ENCODE results near the gene MYH7. TPM values are rescaled to one million over a fixed set of nuclear protein-coding genes. Genes with fewer than 3 reads are reported as not detected.
"Not testable (repeated sequence)": the region's sequence is repeated elsewhere in the genome, so short reads cannot be mapped to it uniquely, and the experiment has no call there.

Gene MYH7
- total and polyA plus RNA-seq, 2 of the 4 experiments (the other 2 are of a cell fraction) = not detected

- CTCF ChIA-PET; intact Hi-C loops (cut with micrococcal nuclease); in situ Hi-C loops (cut with MboI; ENCODE audit: low sequenced_read_pairs): not testable (repeated sequence)
These were observed 18.2 kb downstream of the MYH7 start for GRCh38 chr14:23417269-23417668.

More at GRCh38 chr14:23417269-23417668, 18.2 kb downstream of the MYH7 start:
- H4K8ac ChIP-seq (ENCODE audit: low read depth in 2 of 2, low read length in 2 of 2); H2BK5ac ChIP-seq (ENCODE audit: low read depth, low read length, poor library complexity, severe bottlenecking); H3K9me3 ChIP-seq (ENCODE audit: control insufficient read depth, insufficient read depth, low read length); H4K91ac ChIP-seq (ENCODE audit: insufficient read depth, low read depth, low read length); BruUV-seq (replicated peaks); H3K79me1 ChIP-seq (ENCODE audit: low read depth in 1 of 2, low read length in 2 of 2); POLR2A ChIA-PET (ENCODE audit: unreplicated experiment); H3K4me2 ChIP-seq (ENCODE audit: low read depth, low read length); H4K5ac ChIP-seq (ENCODE audit: low read depth, low read length); H3K56ac ChIP-seq (ENCODE audit: extremely low read depth, insufficient read depth, low read length); H2AFZ ChIP-seq (replicated peaks; ENCODE audit: low read length, poor library complexity); H3K4me3 ChIP-seq (ENCODE audit: insufficient read depth, low read depth, low read length); DNase-seq; H3K9me1 ChIP-seq (ENCODE audit: insufficient read depth, low read length); H3K9ac ChIP-seq (ENCODE audit: low read depth, low read length); H3K18ac ChIP-seq (ENCODE audit: low read depth, low read length); ATAC-seq (ENCODE audit: low read depth); H2AK5ac ChIP-seq (ENCODE audit: low read depth, low read length); H3K27ac ChIP-seq (ENCODE audit: insufficient read depth, low read length); H2BK120ac ChIP-seq (ENCODE audit: low read depth, low read length); H2BK20ac ChIP-seq (ENCODE audit: low read depth, low read length); H3K4me1 ChIP-seq (ENCODE audit: control insufficient read depth, insufficient read depth, low read length); H3K23ac ChIP-seq (ENCODE audit: low read depth, low read length); H4K20me1 ChIP-seq (ENCODE audit: insufficient read depth, low read length); dilution Hi-C loops (cut with HindIII; ENCODE audit: low sequenced_read_pairs, unreplicated experiment); H3K14ac ChIP-seq (replicated peaks; ENCODE audit: low read depth, low read length); H2AK9ac ChIP-seq (replicated peaks; ENCODE audit: low read depth, low read length, poor library complexity); H3K36me3 ChIP-seq (ENCODE audit: control insufficient read depth, insufficient read depth, low read length); H3K4ac ChIP-seq (ENCODE audit: low read depth, low read length); H2BK15ac ChIP-seq (ENCODE audit: low read depth, low read length): not testable (repeated sequence)
- WGBS, 2 experiments (ENCODE audit: extremely low coverage in 2 of 2, insufficient read length in 1 of 2) = 81% methylated on average over 3 of the region's 12 CpGs; no CpG with 5 or more reads in 1 of the 2 experiments
- H3K27me3 ChIP-seq (ENCODE audit: control insufficient read depth, insufficient read depth, low read length) = peaks cover 17% of the 10 kb centered on the region
